ENCODE data around the gene STX16. TPM values are rescaled to one million over a fixed set of nuclear protein-coding genes. Genes with fewer than 3 reads are reported as not detected.

Gene STX16
- total RNA-seq, 1 experiment from 2014 or later: 93.3 TPM

DNA sequence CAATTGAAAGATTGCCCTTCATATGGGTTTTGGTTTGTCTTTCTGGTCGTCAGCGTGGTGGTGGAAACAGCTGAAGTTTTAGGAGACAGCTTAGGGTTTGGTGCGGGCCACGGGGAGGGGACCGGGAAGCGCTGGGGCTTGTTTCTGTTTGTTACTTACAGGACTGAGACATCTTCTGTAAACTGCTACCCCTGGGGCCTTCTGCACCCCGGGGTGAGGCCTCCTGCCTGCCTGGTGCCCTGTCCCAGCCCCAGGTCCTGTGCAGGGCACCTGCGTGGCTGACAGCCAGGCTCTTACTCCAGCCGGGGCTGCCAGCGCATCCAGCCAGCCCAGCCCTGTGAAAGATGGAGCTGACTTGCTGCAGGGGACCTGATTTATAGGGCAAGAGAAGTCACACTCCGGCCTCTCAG lies 64.3 kb downstream of the STX16 start:
- DNase-seq (ENCODE audit: unreplicated experiment): no peak
- CTCF ChIA-PET: no interaction called here
- POLR2A ChIA-PET: no interaction called here
- no peak for TF ChIP-seq CTCF (IDR thresholded peaks at IDR 0.05; ENCODE audit: unreplicated experiment)
- no peak overlapping the region for H3K27ac Mint-ChIP-seq (ENCODE audit: low read depth, unreplicated experiment)
- peaks cover 1% of the 10 kb centered on the region for H3K27me3 Mint-ChIP-seq (ENCODE audit: insufficient read depth, unreplicated experiment)
- no peaks in the 10 kb centered on the region for H3K4me1 Mint-ChIP-seq (ENCODE audit: insufficient read depth, unreplicated experiment)
- no peak overlapping the region for H3K4me3 Mint-ChIP-seq (ENCODE audit: unreplicated experiment)
- intact Hi-C loops (cut with micrococcal nuclease): no loop called here
- H3K9me3 Mint-ChIP-seq (ENCODE audit: unreplicated experiment): no peaks in the 10 kb centered on the region
- BruUV-seq (replicated peaks): no TSS peak
- no peaks in the 10 kb centered on the region for H3K36me3 Mint-ChIP-seq (ENCODE audit: insufficient read depth, unreplicated experiment)

DNA sequence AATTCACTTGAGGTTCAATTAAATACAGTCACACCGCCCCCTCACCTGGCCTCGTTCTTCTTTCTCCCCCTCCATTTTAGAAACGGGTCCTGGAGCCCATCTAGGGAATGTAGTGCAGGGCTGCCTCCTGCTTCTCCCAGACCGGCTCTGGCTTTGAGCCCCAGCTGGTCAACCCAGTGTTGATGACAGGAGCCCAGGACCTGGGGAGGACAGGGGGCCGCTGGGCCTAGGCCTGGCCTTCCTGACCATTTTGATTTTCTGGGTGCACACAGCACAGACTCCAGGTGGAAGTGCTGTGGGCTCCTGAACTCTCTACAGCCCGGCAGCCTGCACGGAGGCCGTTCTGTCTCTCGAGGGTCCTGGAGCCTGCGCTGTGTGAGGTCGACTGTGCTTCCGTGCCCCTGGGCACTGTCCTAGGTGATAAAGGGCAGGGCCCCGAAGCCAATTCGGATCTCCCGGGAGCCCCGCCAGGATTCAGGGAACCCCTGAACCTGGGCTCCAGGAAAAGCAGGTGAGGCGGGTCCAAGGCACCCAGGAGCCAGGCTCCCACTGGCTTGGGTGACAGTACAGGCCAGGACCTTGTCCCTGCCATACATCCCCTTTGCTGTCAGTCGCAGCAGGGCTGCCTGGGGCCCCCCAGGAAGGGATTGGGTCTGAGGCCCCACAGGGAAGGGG lies 64.9 kb downstream of the STX16 start:
- no peaks in the 10 kb centered on the region for H3K9me3 Mint-ChIP-seq (ENCODE audit: unreplicated experiment)
- BruUV-seq (replicated peaks): no TSS peak
- TF ChIP-seq CTCF (IDR thresholded peaks at IDR 0.05; ENCODE audit: unreplicated experiment): no peak
- no peaks in the 10 kb centered on the region for H3K4me1 Mint-ChIP-seq (ENCODE audit: insufficient read depth, unreplicated experiment)
- no peak overlapping the region for H3K4me3 Mint-ChIP-seq (ENCODE audit: unreplicated experiment)
- intact Hi-C loops (cut with micrococcal nuclease): no loop called here
- H3K36me3 Mint-ChIP-seq (ENCODE audit: insufficient read depth, unreplicated experiment): no peaks in the 10 kb centered on the region
- no peak overlapping the region for H3K27ac Mint-ChIP-seq (ENCODE audit: low read depth, unreplicated experiment)
- CTCF ChIA-PET: no interaction called here
- no peak for DNase-seq (ENCODE audit: unreplicated experiment)
- POLR2A ChIA-PET: no interaction called here
- peaks cover 7% of the 10 kb centered on the region for H3K27me3 Mint-ChIP-seq (ENCODE audit: insufficient read depth, unreplicated experiment)

DNA sequence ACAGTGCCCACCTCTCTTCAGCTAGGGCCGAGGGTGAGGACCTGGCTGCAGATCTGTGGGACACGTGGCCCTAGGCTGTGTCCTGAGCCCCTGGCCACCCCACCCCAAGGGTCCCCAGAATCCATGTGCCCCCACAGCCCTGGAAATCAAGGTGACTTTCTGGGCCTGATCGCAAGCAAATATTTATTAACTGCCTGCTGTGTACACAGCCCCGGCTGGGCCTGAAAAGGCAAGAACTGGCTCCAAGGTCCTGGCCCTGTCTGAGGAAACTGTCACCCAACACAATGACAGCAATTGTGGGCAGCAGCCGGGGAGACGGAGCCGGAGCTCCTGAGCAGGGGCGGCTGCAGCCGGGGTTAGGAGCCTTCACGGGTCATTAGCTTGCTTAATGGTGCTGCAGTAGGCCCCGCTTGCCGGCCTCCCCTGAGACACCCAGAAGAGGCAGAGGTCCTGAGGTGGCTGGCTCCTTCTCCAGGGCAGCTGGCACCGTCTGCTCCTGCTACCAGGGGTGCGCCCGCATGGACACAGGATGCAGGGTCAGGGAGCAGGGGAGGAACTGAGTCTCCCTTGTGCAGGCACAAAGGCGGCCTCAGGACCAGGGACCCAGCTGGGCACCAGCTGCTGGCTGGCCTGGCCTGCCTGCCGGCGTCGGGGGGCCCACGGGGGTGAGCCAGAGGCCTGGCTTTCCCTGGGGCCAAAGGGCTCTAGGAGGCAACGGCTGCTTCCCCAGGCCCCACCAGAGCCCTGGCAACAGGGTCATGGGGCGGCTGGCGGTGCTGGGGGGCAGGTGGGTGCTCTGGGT lies 65.6 kb downstream of the STX16 start:
- no TSS peak for BruUV-seq (replicated peaks)
- ChIA-PET POLR2A (no interaction called here), CTCF (no interaction called here)
- Mint-ChIP-seq H3K9me3 (ENCODE audit: unreplicated experiment) (no peaks in the 10 kb centered on the region), H3K4me3 (ENCODE audit: unreplicated experiment) (no peak overlapping the region), H3K27me3 (ENCODE audit: insufficient read depth, unreplicated experiment) (peaks cover 14% of the 10 kb centered on the region), H3K4me1 (ENCODE audit: insufficient read depth, unreplicated experiment) (no peaks in the 10 kb centered on the region), H3K27ac (ENCODE audit: low read depth, unreplicated experiment) (no peak overlapping the region), H3K36me3 (ENCODE audit: insufficient read depth, unreplicated experiment) (no peaks in the 10 kb centered on the region)
- no peak for TF ChIP-seq CTCF (IDR thresholded peaks at IDR 0.05; ENCODE audit: unreplicated experiment)
- intact Hi-C loops (cut with micrococcal nuclease): no loop called here
- no peak for DNase-seq (ENCODE audit: unreplicated experiment)

DNA sequence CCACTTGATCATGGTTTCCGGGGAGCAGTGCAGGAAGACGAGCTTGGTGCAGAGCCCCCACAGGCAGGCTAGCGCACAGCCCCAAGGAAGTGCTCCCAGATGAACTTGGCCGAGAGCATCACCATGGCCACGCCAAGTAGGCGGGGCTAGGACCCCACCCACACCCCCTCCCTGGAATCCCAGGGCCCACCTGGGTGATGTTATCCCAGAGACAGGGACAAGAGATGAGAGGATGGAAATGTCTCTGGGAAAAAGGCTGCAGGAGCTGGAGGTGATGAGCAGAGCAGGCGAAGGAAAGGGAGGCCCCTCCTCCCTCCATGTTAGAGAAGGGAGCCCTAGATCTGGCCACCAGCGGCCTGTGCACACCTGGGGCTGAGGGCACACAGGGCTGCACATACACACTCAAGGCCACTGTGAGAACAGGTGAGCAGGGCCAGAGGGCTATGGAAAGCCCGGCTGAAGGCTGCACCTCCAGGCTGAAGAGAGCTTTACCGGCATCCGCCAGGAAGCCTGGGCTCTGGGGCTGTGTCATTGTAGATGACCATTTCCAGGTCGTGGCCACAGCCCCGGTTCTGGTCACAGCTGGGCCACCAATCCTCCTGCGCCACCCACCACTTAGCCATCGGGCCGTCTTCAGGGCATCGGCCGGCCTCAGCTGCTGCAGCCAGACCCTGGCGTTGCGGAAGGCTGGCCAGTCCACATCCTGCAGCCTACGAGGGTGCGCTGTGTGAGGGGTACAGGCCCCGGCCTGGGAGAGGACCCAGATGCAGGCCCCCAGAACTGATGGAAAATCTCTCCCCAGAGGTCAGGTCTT lies 66.4 kb downstream of the STX16 start:
- no peak for DNase-seq (ENCODE audit: unreplicated experiment)
- intact Hi-C loops (cut with micrococcal nuclease): no loop called here
- H3K27ac Mint-ChIP-seq (ENCODE audit: low read depth, unreplicated experiment): no peak overlapping the region
- no peaks in the 10 kb centered on the region for H3K9me3 Mint-ChIP-seq (ENCODE audit: unreplicated experiment)
- ChIA-PET CTCF (no interaction called here), POLR2A (interaction anchor here (0.6 kb wide), 2 partner anchors 24 to 204 kb away, joined by 3 to 4 read pairs; no protein-coding TSS in a partner anchor)
- peaks cover 22% of the 10 kb centered on the region for H3K27me3 Mint-ChIP-seq (ENCODE audit: insufficient read depth, unreplicated experiment)
- no peaks in the 10 kb centered on the region for H3K36me3 Mint-ChIP-seq (ENCODE audit: insufficient read depth, unreplicated experiment)
- no peak overlapping the region for H3K4me3 Mint-ChIP-seq (ENCODE audit: unreplicated experiment)
- H3K4me1 Mint-ChIP-seq (ENCODE audit: insufficient read depth, unreplicated experiment): no peaks in the 10 kb centered on the region
- no peak for TF ChIP-seq CTCF (IDR thresholded peaks at IDR 0.05; ENCODE audit: unreplicated experiment)
- no TSS peak for BruUV-seq (replicated peaks)

Data from MCF 10A (cell line).